DND-41 (cell line): ENCODE measurements around the gene VWDE.

Experiments used
- EZH2 ChIP-seq: IDR thresholded peaks from 3 replicates; pipeline ENCODE4 v1.6.1; 2012; ENCODE audit warnings: borderline replicate concordance, low read depth, mild to moderate bottlenecking, moderate library complexity, low read length, inconsistent platforms; ENCODE audit not compliant: severe bottlenecking
- TF ChIP-seq, protein P1 (sequence below): IDR thresholded peaks from 2 replicates; pipeline ENCODE4 v1.5.1; 2012; ENCODE audit warnings: borderline replicate concordance, low read length, moderate library complexity, mild to moderate bottlenecking; ENCODE audit not compliant: poor library complexity, severe bottlenecking; ENCODE audit errors: extremely low read depth

DNA sequence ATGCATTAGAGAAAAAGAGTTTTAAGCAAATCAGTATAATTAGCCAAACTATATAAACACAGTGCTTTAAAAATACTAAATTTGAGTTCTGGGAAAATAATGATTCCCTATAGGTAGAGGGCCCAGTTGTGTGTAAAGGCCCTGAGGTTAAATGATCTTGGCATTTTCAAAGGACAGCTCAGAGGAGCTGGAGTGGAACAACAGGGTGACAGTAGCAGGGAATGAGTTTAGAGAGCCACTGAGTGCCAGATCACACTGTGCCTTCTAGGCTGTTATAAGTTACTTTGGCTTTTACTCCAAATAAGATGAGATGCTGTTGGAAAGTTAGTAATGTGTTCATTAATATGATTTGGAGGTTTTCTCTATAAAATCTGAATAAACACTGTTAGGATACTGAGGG is 34.6 kb downstream of the VWDE start:
- TF ChIP-seq, protein P1, sequence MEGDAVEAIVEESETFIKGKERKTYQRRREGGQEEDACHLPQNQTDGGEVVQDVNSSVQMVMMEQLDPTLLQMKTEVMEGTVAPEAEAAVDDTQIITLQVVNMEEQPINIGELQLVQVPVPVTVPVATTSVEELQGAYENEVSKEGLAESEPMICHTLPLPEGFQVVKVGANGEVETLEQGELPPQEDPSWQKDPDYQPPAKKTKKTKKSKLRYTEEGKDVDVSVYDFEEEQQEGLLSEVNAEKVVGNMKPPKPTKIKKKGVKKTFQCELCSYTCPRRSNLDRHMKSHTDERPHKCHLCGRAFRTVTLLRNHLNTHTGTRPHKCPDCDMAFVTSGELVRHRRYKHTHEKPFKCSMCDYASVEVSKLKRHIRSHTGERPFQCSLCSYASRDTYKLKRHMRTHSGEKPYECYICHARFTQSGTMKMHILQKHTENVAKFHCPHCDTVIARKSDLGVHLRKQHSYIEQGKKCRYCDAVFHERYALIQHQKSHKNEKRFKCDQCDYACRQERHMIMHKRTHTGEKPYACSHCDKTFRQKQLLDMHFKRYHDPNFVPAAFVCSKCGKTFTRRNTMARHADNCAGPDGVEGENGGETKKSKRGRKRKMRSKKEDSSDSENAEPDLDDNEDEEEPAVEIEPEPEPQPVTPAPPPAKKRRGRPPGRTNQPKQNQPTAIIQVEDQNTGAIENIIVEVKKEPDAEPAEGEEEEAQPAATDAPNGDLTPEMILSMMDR = no peak
- no peak for TF ChIP-seq EZH2
